Panc1 (cell line): ENCODE results near the gene SEMA3B. TPM values are rescaled to one million over a fixed set of nuclear protein-coding genes. Genes with fewer than 3 reads are reported as not detected.
"Not testable (repeated sequence)": the region's sequence is repeated elsewhere in the genome, so short reads cannot be mapped to it uniquely, and the experiment has no call there.

Experiments used
- ATAC-seq: fragments of 200-7000 bp; cut with Tn5 transposase; 2 replicates; pipeline ENCODE4 v1.9.1; 2020; ENCODE audit warnings: mild to moderate bottlenecking, moderate library complexity
- BruUV-seq: library from RNA; stranded (reverse); fragments of 400-500 nt; replicated peaks from 2 replicates; lab custom pipeline; 2021; lab: Mats Ljungman, UMichigan
- CTCF ChIA-PET: fragments of 300-600 bp; sonication (Branson Sonifier 250); formaldehyde crosslinking; loops from one replicate; lab custom pipeline; 2022; ENCODE audit warnings: antibody characterized with exemption; lab: Charles Lee
- POLR2A ChIA-PET: fragments of 300-600 bp; sonication (Branson Sonifier 250); formaldehyde crosslinking; loops from one replicate; lab custom pipeline; 2022; ENCODE audit warnings: antibody characterized with exemption; lab: Charles Lee
- DNase-seq: peaks from one replicate; pipeline ENCODE4 v3.0.0-alpha.2; 2010; ENCODE audit warnings: low read depth, low spot score
- H3K27ac ChIP-seq: 2 replicates; pipeline ENCODE4 v1.5.1; 2011; ENCODE audit warnings: mild to moderate bottlenecking, low read length, inconsistent platforms
- H3K27me3 ChIP-seq: fragments of 200-500 bp; sonication (Bioruptor generic); 2 replicates; pipeline ENCODE4 v1.6.0; 2014; ENCODE audit warnings: low read length, inconsistent platforms; ENCODE audit not compliant: control insufficient read depth, insufficient read depth
- H3K36me3 ChIP-seq: fragments of 200-500 bp; sonication (Bioruptor generic); 2 replicates; pipeline ENCODE4 v1.5.1; 2014; ENCODE audit warnings: inconsistent platforms, mild to moderate bottlenecking, low read length, moderate library complexity; ENCODE audit not compliant: control insufficient read depth, insufficient read depth
- H3K4me1 ChIP-seq: 2 replicates; pipeline ENCODE4 v1.5.1; 2011; ENCODE audit warnings: inconsistent platforms, mild to moderate bottlenecking, low read length, moderate library complexity; ENCODE audit not compliant: control insufficient read depth, insufficient read depth
- H3K4me3 ChIP-seq, 2 experiments: 2 replicates each; pipeline ENCODE4 v1.5.1; 2011 to 2012; ENCODE audit warnings: low read depth in 2 of 2, low read length in 2 of 2, mild to moderate bottlenecking in 2 of 2, inconsistent platforms in 1 of 2, moderate library complexity in 1 of 2
- H3K9me3 ChIP-seq: fragments of 200-500 bp; sonication (Bioruptor generic); 2 replicates; pipeline ENCODE4 v1.5.1; 2014; ENCODE audit warnings: low read depth, mild to moderate bottlenecking, inconsistent platforms, low read length, moderate library complexity; ENCODE audit not compliant: control insufficient read depth, insufficient read depth
- CTCF ChIP-seq: fragments of 450-650 bp; IDR thresholded peaks from 2 replicates; pipeline ENCODE4 v1.5.1; 2017; ENCODE audit warnings: mild to moderate bottlenecking
- POLR2AphosphoS5 ChIP-seq: IDR thresholded peaks from 2 replicates; pipeline ENCODE4 v1.6.1; 2012; ENCODE audit warnings: mild to moderate bottlenecking, low read depth, low read length, moderate library complexity
- REST ChIP-seq, 2 experiments: IDR thresholded peaks; 2 replicates each; pipeline ENCODE4 v1.6.1; 2011 to 2012; ENCODE audit warnings: low read depth in 2 of 2, control low read depth in 1 of 2, low read length in 1 of 2, mild to moderate bottlenecking in 1 of 2, moderate library complexity in 1 of 2; ENCODE audit not compliant: insufficient read depth in 1 of 2
- SIN3A ChIP-seq: IDR thresholded peaks from 2 replicates; pipeline ENCODE4 v1.6.1; 2012; ENCODE audit warnings: low read depth, mild to moderate bottlenecking, low read length, moderate library complexity, borderline replicate concordance; ENCODE audit not compliant: insufficient read depth
- TCF7L2 ChIP-seq: IDR thresholded peaks from 2 replicates; pipeline ENCODE4 v1.6.1; 2011; ENCODE audit warnings: mild to moderate bottlenecking, low read depth, low read length, inconsistent platforms
- in situ Hi-C: cut with HindIII; loops from 2 replicates; pipeline ENCODE4 v1.10.0; 2016; ENCODE audit warnings: low sequenced_read_pairs, low pct_unique_long_range_greater_than_20kb
- intact Hi-C: fragments of 100-400 bp; cut with micrococcal nuclease; formaldehyde crosslinking; loops from one replicate; pipeline ENCODE4 v1.10.0; 2022; ENCODE audit not compliant: unreplicated experiment
- total RNA-seq: library from RNA; stranded (reverse); gene quantifications from one replicate; pipeline ENCODE4 v1.2.1, GENCODE V29; 2021; ENCODE audit not compliant: unreplicated experiment

Gene SEMA3B
- total RNA-seq, 1 experiment from 2014 or later = 1.4 TPM

- in situ Hi-C loops = no loop called here
- no peak for TF ChIP-seq SIN3A
- no peak for TF ChIP-seq REST (IDR thresholded peaks at IDR 0.05; ENCODE audit: insufficient read depth in 1 of 2, low read depth in 2 of 2, low read length in 1 of 2)
- TF ChIP-seq TCF7L2 = no peak
- TF ChIP-seq CTCF = no peak
- no peak for DNase-seq
- intact Hi-C loops = loop anchor here (1.0 to 2.0 kb wide), 2 partner anchors 35 to 46 kb away; no protein-coding TSS in a partner anchor
- CTCF ChIA-PET = interaction anchor here (0.6 to 3.5 kb wide), 10 partner anchors 9 to 394 kb away, joined by 3 to 39 read pairs (median 4); partner anchors contain the start of gene TUSC2
- Histone ChIP-seq H3K27me3 (no peaks in the 10 kb centered on the region), H3K4me1 (no peaks in the 10 kb centered on the region; the same call in 1 of the 2 replicates), H3K4me3 (peak overlapping the region; percentile 69 to 70), H3K27ac (peak overlapping the region; percentile 39), H3K9me3 (no peaks in the 10 kb centered on the region), H3K36me3 (no peaks in the 10 kb centered on the region)
- no TSS peak for BruUV-seq
- POLR2A ChIA-PET = interaction anchor here (0.6 to 0.7 kb wide), 2 partner anchors 14 to 106 kb away, joined by 3 to 8 read pairs; no protein-coding TSS in a partner anchor
- ATAC-seq = peak; percentile 56
Measured at GRCh38 chr3:50226888-50227389, 42.0 kb upstream of the SEMA3B start.

- TF ChIP-seq SIN3A = no peak
- TF ChIP-seq POLR2AphosphoS5 = peak; percentile 72
- peak; percentile 95 for TF ChIP-seq CTCF
- ChIA-PET POLR2A (no interaction called here), CTCF (interaction anchor here (0.5 to 3.5 kb wide), 5 partner anchors 11 to 123 kb away, joined by 3 to 39 read pairs (median 3); partner anchors contain the start of genes CYB561D2, NPRL2 and TUSC2)
- Histone ChIP-seq H3K27ac (peak overlapping the region; percentile 87), H3K4me3 (peak overlapping the region; percentile 69 to 81), H3K9me3 (no peaks in the 10 kb centered on the region), H3K27me3 (no peaks in the 10 kb centered on the region), H3K36me3 (no peaks in the 10 kb centered on the region), H3K4me1 (no peaks in the 10 kb centered on the region; the same call in 1 of the 2 replicates)
- DNase-seq = no peak
- BruUV-seq = no TSS peak
- in situ Hi-C loops (no loop called here), intact Hi-C loops (loop anchor here (2.0 kb wide), 1 partner anchor 45 kb away; no protein-coding TSS in a partner anchor)
- peak; percentile 93 for ATAC-seq
Measured at GRCh38 chr3:50227390-50228183, 41.4 kb upstream of the SEMA3B start.

GRCh38 chr3:50228184-50228763, 40.7 kb upstream of the SEMA3B start:
- BruUV-seq = TSS peak; percentile 53
- ATAC-seq, H3K27me3 ChIP-seq, in situ Hi-C loops, intact Hi-C loops, DNase-seq, H3K9me3 ChIP-seq, H3K4me1 ChIP-seq, POLR2A ChIA-PET, H3K36me3 ChIP-seq: not testable (repeated sequence)
- CTCF ChIA-PET = interaction anchor here (0.9 to 3.5 kb wide), 2 partner anchors 15 to 34 kb away, joined by 3 to 39 read pairs; no protein-coding TSS in a partner anchor
- H3K4me3 ChIP-seq = peak overlapping the region; percentile 69 to 81
- H3K27ac ChIP-seq = peak overlapping the region; percentile 87
